ENCODE measurements around the gene FKBP5. TPM values are rescaled to one million over a fixed set of nuclear protein-coding genes. Genes with fewer than 3 reads are reported as not detected.

FKBP5 gene
- total and polyA plus RNA-seq, 2 of the 4 experiments (the other 2 are of a cell fraction), result 6.8 to 7.0 TPM

- no peaks in the 10 kb centered on the region for H3K27me3 ChIP-seq (ENCODE audit: control insufficient read depth, insufficient read depth, low read length)
- H3K36me3 ChIP-seq (ENCODE audit: control insufficient read depth, insufficient read depth, low read length), result no peaks in the 10 kb centered on the region
- H2AFZ ChIP-seq (replicated peaks; ENCODE audit: low read length, poor library complexity), result no peak overlapping the region
- H2BK15ac ChIP-seq (ENCODE audit: low read depth, low read length), result no peak overlapping the region
- H3K9ac ChIP-seq (ENCODE audit: low read depth, low read length), result no peak overlapping the region
- no peak overlapping the region for H2AK9ac ChIP-seq (replicated peaks; ENCODE audit: low read depth, low read length, poor library complexity)
- H3K18ac ChIP-seq (ENCODE audit: low read depth, low read length), result no peak overlapping the region
- H4K20me1 ChIP-seq (ENCODE audit: insufficient read depth, low read length), result no peaks in the 10 kb centered on the region
- no peak overlapping the region for H2BK5ac ChIP-seq (ENCODE audit: low read depth, low read length, poor library complexity, severe bottlenecking)
- CTCF ChIA-PET, result no interaction called here
- DNase-seq (no peak), ATAC-seq (ENCODE audit: low read depth) (no peak)
- no peaks in the 10 kb centered on the region for H3K9me3 ChIP-seq (ENCODE audit: control insufficient read depth, insufficient read depth, low read length)
- no peak overlapping the region for H3K4me2 ChIP-seq (ENCODE audit: low read depth, low read length)
- H3K4ac ChIP-seq (ENCODE audit: low read depth, low read length), result no peak overlapping the region
- H3K23ac ChIP-seq (ENCODE audit: low read depth, low read length), result no peak overlapping the region
- H4K91ac ChIP-seq (ENCODE audit: insufficient read depth, low read depth, low read length), result no peak overlapping the region
- in situ Hi-C loops (cut with MboI; ENCODE audit: low sequenced_read_pairs) (no loop called here), intact Hi-C loops (cut with micrococcal nuclease) (no loop called here), dilution Hi-C loops (cut with HindIII; ENCODE audit: low sequenced_read_pairs, unreplicated experiment) (no loop called here)
- H3K14ac ChIP-seq (replicated peaks; ENCODE audit: low read depth, low read length), result no peak overlapping the region
- no peak overlapping the region for H4K5ac ChIP-seq (ENCODE audit: low read depth, low read length)
- H3K27ac ChIP-seq (ENCODE audit: insufficient read depth, low read length), result no peak overlapping the region
- H2AK5ac ChIP-seq (ENCODE audit: low read depth, low read length), result no peak overlapping the region
- no peak for TF ChIP-seq BHLHE40 (IDR thresholded peaks at IDR 0.05; ENCODE audit: low read depth, low read length)
- TF ChIP-seq RFX5 (IDR thresholded peaks at IDR 0.05; ENCODE audit: low read depth, low read length), result no peak
- no peak for TF ChIP-seq RAD21 (IDR thresholded peaks at IDR 0.05; ENCODE audit: low read length)
- TF ChIP-seq CEBPB (IDR thresholded peaks at IDR 0.05; ENCODE audit: low read depth, low read length), result no peak
- TF ChIP-seq NFE2L2 (IDR thresholded peaks at IDR 0.05; ENCODE audit: low read depth, low read length), result no peak
- no peak for TF ChIP-seq MXI1 (IDR thresholded peaks at IDR 0.05; ENCODE audit: borderline replicate concordance, low read depth, low read length)
- no peak for TF ChIP-seq POLR2A (IDR thresholded peaks at IDR 0.05; ENCODE audit: low read depth, low read length)
- POLR2A ChIA-PET (ENCODE audit: unreplicated experiment), result no interaction called here
- no peak overlapping the region for H4K8ac ChIP-seq (ENCODE audit: low read depth in 2 of 2, low read length in 2 of 2)
- no peak overlapping the region for H3K56ac ChIP-seq (ENCODE audit: extremely low read depth, insufficient read depth, low read length)
- no peaks in the 10 kb centered on the region for H3K79me1 ChIP-seq (ENCODE audit: low read depth in 1 of 2, low read length in 2 of 2)
- peaks cover 3% of the 10 kb centered on the region; the same call in 1 of the 2 replicates for H3K4me1 ChIP-seq (ENCODE audit: control insufficient read depth, insufficient read depth, low read length)
- H2BK120ac ChIP-seq (ENCODE audit: low read depth, low read length), result no peak overlapping the region
- no TSS peak for BruUV-seq (replicated peaks)
- no peak overlapping the region for H2BK20ac ChIP-seq (ENCODE audit: low read depth, low read length)
- peaks cover 3% of the 10 kb centered on the region; the same call in 1 of the 2 replicates for H3K9me1 ChIP-seq (ENCODE audit: insufficient read depth, low read length)
- no peak overlapping the region for H3K4me3 ChIP-seq (ENCODE audit: insufficient read depth, low read depth, low read length)
- WGBS, 2 experiments (ENCODE audit: extremely low coverage in 2 of 2, insufficient read length in 1 of 2), result no CpG with 5 or more reads among the region's 1 CpG
Observed at GRCh38 chr6:35609588-35609987, 79.1 kb downstream of the FKBP5 start.
